ENCODE data around the gene MND1. TPM values are rescaled to one million over a fixed set of nuclear protein-coding genes. Genes with fewer than 3 reads are reported as not detected.

MND1 gene
- total and polyA plus RNA-seq, 2 donors (not counting 3 experiments of a cell fraction or from before 2014, with no cell fraction given) = 0.66 to 7.7 TPM

DNA sequence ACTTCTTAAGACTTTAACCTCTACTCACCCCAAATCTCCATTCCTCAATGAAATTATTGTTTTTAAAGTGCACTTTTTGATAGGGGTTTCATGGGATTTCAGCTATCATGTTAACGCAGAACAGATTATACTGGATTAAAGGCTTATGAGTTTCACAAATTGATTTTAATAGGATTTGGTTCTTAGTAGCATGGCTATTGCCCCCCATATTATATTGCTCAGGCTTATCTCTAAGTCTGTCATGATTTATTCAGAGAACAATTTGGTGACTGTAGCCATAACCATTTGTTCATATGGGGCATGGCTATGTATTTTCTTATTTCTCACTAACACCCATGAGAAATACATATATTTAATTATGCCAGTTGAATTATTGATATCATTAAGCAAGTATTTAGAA lies 57.0 kb downstream of the MND1 start:
- no peak overlapping the region for H3K27ac ChIP-seq (ENCODE audit: insufficient read depth, low read depth, low read length)
- H3K36me3 ChIP-seq (ENCODE audit: control insufficient read depth in 2 of 2, extremely low read depth in 1 of 2, insufficient read depth in 2 of 2, low read length in 2 of 2) = no peaks in the 10 kb centered on the region
- TF ChIP-seq, protein P1, sequence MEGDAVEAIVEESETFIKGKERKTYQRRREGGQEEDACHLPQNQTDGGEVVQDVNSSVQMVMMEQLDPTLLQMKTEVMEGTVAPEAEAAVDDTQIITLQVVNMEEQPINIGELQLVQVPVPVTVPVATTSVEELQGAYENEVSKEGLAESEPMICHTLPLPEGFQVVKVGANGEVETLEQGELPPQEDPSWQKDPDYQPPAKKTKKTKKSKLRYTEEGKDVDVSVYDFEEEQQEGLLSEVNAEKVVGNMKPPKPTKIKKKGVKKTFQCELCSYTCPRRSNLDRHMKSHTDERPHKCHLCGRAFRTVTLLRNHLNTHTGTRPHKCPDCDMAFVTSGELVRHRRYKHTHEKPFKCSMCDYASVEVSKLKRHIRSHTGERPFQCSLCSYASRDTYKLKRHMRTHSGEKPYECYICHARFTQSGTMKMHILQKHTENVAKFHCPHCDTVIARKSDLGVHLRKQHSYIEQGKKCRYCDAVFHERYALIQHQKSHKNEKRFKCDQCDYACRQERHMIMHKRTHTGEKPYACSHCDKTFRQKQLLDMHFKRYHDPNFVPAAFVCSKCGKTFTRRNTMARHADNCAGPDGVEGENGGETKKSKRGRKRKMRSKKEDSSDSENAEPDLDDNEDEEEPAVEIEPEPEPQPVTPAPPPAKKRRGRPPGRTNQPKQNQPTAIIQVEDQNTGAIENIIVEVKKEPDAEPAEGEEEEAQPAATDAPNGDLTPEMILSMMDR (IDR thresholded peaks at IDR 0.05; ENCODE audit: extremely low read depth in 1 of 2, insufficient read depth in 1 of 2, low read depth in 1 of 2, low read length in 2 of 2) = no peak
- H3K4me2 ChIP-seq (ENCODE audit: insufficient read depth, low read length) = no peak overlapping the region
- FAIRE-seq = no peak
- ChIA-PET CTCF (no interaction called here), POLR2A (no interaction called here)
- no peaks in the 10 kb centered on the region for H4K20me1 ChIP-seq (replicated peaks; ENCODE audit: control insufficient read depth, extremely low read depth, insufficient read depth, low read length)
- H3K9me3 ChIP-seq (replicated peaks; ENCODE audit: control insufficient read depth, insufficient read depth, low read length) = no peaks in the 10 kb centered on the region
- H3K9ac ChIP-seq (replicated peaks; ENCODE audit: extremely low read depth, insufficient read depth, low read length) = no peak overlapping the region
- dilution Hi-C loops (cut with MboI; ENCODE audit: extremely low pct_ligation_motif_present, low sequenced_read_pairs) (no loop called here), intact Hi-C loops (cut with micrococcal nuclease) (loop anchor here (5.0 kb wide), 1 partner anchor 51 kb away; no protein-coding TSS in a partner anchor)
- DNase-seq (ENCODE audit: low read depth, low spot score) = no peak
- no peaks in the 10 kb centered on the region for H3K9me1 ChIP-seq (replicated peaks; ENCODE audit: control insufficient read depth, extremely low read depth, insufficient read depth, low read length)
- no peaks in the 10 kb centered on the region for H3K79me2 ChIP-seq (ENCODE audit: control insufficient read depth, insufficient read depth, low read length)
- BruUV-seq (replicated peaks) = no TSS peak
- no peak overlapping the region for H2AFZ ChIP-seq (ENCODE audit: low read depth, low read length)
- no peaks in the 10 kb centered on the region for H3K27me3 ChIP-seq (ENCODE audit: control insufficient read depth in 2 of 2, insufficient read depth in 2 of 2, low read length in 2 of 2)
- H3K4me1 ChIP-seq (ENCODE audit: control insufficient read depth, extremely low read depth, insufficient read depth, low read length) = no peaks in the 10 kb centered on the region
- H3K4me3 ChIP-seq (replicated peaks in 1 of 3; ENCODE audit: insufficient read depth in 1 of 3, low read depth in 1 of 3, low read length in 3 of 3) = no peak overlapping the region

DNA sequence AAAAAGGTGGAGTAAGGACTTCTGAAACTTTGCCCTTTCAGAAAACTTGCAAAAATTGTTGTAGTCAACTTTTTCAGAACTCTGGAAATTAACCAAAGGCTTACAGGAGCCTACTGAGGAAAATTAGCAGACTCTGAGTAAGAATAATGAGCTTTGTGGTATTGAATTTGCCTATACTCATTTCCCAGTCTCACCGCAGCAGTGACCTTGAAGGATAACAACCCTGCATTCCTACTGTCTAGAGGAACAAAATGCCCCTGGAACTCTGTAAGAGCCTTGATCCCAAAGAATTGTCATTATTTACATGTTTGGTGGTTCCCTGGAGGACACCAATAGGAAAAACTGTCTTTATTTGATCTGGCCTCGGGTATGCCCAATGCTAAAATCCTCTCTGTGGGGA lies 57.9 kb downstream of the MND1 start:
- no peaks in the 10 kb centered on the region for H3K36me3 ChIP-seq (ENCODE audit: control insufficient read depth in 2 of 2, extremely low read depth in 1 of 2, insufficient read depth in 2 of 2, low read length in 2 of 2)
- H3K4me1 ChIP-seq (ENCODE audit: control insufficient read depth, extremely low read depth, insufficient read depth, low read length) = no peaks in the 10 kb centered on the region
- H3K79me2 ChIP-seq (ENCODE audit: control insufficient read depth, insufficient read depth, low read length) = no peaks in the 10 kb centered on the region
- H3K9me1 ChIP-seq (replicated peaks; ENCODE audit: control insufficient read depth, extremely low read depth, insufficient read depth, low read length) = no peaks in the 10 kb centered on the region
- no peak for FAIRE-seq
- H2AFZ ChIP-seq (ENCODE audit: low read depth, low read length) = no peak overlapping the region
- no peak overlapping the region for H3K27ac ChIP-seq (ENCODE audit: insufficient read depth, low read depth, low read length)
- POLR2A ChIA-PET = no interaction called here
- intact Hi-C loops (cut with micrococcal nuclease) (loop anchor here (5.0 kb wide), 1 partner anchor 50 kb away; no protein-coding TSS in a partner anchor), dilution Hi-C loops (cut with MboI; ENCODE audit: extremely low pct_ligation_motif_present, low sequenced_read_pairs) (no loop called here)
- DNase-seq (ENCODE audit: low read depth, low spot score) = no peak
- H3K4me3 ChIP-seq (replicated peaks in 1 of 3; ENCODE audit: insufficient read depth in 1 of 3, low read depth in 1 of 3, low read length in 3 of 3) = no peak overlapping the region
- BruUV-seq (replicated peaks) = no TSS peak
- CTCF ChIA-PET = interaction anchor here (0.7 to 1.9 kb wide), 3 partner anchors 9 to 172 kb away, joined by 3 to 7 read pairs (median 3); no protein-coding TSS in a partner anchor
- no peak for TF ChIP-seq GATA2 (IDR thresholded peaks at IDR 0.05; ENCODE audit: insufficient read depth, insufficient read length, low read depth, low read length)
- TF ChIP-seq, protein P2, sequence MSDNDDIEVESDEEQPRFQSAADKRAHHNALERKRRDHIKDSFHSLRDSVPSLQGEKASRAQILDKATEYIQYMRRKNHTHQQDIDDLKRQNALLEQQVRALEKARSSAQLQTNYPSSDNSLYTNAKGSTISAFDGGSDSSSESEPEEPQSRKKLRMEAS (IDR thresholded peaks at IDR 0.05; ENCODE audit: insufficient read depth, insufficient read length) = no peak
- TF ChIP-seq FOS (IDR thresholded peaks at IDR 0.05; ENCODE audit: borderline replicate concordance, insufficient read depth, low read length) = no peak
- TF ChIP-seq EZH2 (IDR thresholded peaks at IDR 0.05; ENCODE audit: borderline replicate concordance, low read depth, low read length, severe bottlenecking) = no peak
- TF ChIP-seq MYC (IDR thresholded peaks at IDR 0.05; ENCODE audit: low read depth, low read length) = no peak
- no peaks in the 10 kb centered on the region for H3K9me3 ChIP-seq (replicated peaks; ENCODE audit: control insufficient read depth, insufficient read depth, low read length)
- H4K20me1 ChIP-seq (replicated peaks; ENCODE audit: control insufficient read depth, extremely low read depth, insufficient read depth, low read length) = no peaks in the 10 kb centered on the region
- no peak overlapping the region for H3K4me2 ChIP-seq (ENCODE audit: insufficient read depth, low read length)
- H3K27me3 ChIP-seq (ENCODE audit: control insufficient read depth in 2 of 2, insufficient read depth in 2 of 2, low read length in 2 of 2) = no peaks in the 10 kb centered on the region
- H3K9ac ChIP-seq (replicated peaks; ENCODE audit: extremely low read depth, insufficient read depth, low read length) = no peak overlapping the region

Measured in endothelial cell of umbilical vein (primary cell).